ENCODE data around the gene COL9A3. TPM values are rescaled to one million over a fixed set of nuclear protein-coding genes. Genes with fewer than 3 reads are reported as not detected.

COL9A3 gene
- total RNA-seq, 1 donor from 2014 or later, result 1.8 TPM

DNA sequence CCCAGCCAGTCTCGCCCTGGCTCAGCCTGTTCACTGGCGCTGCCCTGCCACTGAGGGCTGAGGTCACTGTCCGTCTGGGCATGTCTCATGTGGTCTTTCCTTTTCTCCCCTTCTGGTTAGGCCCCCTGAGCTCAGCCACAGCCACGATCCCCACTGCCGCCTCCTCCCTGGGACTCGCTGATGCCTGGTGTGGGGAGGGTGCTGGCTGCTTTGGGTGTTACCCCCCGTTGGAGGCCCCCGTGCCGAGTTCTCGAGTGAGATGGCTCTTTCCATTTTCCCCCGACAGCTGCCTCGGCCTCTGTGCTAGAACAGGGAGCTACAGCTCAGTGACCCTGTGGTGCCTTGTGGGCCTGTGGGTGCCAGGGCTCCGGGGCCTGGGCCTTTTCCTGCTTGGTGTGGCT is 59.7 kb downstream of the COL9A3 start:
- no peak for DNase-seq (ENCODE audit: extremely low read depth, low read depth, low spot score)

DNA sequence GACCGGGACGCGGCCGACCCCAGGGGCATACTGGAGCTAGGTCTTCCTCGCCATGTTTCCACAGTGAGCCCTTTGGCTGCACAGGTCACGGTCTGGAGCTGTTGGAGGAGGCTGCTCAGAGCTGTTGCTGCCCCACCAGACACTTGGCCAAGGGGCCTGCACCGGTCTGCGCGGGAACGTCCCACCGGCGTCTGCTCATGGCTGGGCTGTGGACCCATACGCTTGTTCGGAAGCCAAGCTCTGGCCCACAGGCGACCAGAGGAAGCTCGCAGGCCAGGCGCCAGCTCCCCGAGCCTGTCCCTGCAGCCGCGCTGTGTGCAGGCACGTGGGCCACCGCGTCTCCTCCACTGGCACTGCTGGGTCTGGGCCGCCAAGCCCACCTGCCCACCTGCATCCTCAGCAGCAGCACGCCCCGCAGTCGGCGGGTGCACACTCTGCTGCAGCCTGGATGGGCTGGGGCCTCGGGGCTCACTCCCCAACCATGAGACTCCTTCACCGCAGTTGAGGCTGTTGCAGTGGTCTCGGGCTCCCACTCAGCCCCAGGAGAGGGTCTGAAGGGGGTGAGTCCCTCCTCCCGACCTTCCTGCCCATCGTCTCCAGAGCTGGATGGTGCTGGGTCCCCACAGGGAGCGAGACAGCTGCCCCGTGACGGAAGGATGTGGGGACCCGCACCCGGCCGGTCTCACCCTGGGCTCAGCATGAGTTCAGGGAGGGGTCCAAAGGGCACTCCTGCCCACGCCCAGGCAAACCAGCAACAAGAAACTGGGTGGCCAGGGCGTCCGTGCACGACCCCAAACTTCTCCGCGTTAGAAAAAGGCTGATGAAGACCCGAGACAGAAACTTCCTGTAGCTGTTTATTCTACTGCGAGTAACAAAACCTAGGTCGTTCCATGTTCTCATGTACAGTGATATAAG is 60.3 kb downstream of the COL9A3 start:
- no peak for DNase-seq (ENCODE audit: extremely low read depth, low read depth, low spot score)

DNA sequence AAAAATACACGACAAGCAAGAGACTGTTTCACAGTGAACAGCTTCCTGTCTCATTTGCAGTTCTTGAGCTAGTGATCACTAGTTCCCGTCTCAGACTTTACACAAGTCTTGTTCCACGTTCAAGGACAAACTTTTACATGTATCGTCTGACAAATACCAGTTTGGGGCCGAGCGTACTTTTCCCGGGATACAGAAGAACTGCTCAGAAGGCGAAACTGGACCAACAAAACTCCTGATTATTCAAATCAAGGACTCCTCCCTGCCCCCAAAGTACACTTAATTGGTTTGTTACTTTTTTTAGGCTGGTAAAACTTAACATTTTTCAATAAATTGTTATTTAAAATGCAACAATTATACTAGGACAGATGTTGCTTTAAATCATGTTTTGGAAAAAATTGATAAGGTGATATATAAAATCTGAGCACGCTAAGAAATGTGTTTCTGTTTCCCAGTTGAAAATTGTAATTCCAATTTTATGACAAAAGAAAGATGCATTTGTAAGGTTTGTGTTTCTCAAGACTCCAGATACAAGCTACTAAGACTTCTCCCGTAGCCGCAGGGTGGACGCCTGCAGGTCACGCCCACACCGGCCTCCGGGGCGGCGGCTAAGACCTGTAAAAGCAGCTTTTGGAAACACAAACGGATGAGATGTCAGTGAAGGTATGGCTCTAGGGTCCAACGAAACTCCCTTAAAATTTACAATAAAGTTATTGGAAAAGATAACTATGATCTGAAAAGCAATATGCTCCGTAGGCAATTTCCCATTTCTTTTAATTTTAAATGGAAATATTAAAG is 61.6 kb downstream of the COL9A3 start:
- no peak for DNase-seq (ENCODE audit: extremely low read depth, low read depth, low spot score)

- no peak for DNase-seq (ENCODE audit: extremely low read depth, low read depth, low spot score)
Measured at GRCh38 chr20:62879275-62880146, 62.7 kb downstream of the COL9A3 start.

DNA sequence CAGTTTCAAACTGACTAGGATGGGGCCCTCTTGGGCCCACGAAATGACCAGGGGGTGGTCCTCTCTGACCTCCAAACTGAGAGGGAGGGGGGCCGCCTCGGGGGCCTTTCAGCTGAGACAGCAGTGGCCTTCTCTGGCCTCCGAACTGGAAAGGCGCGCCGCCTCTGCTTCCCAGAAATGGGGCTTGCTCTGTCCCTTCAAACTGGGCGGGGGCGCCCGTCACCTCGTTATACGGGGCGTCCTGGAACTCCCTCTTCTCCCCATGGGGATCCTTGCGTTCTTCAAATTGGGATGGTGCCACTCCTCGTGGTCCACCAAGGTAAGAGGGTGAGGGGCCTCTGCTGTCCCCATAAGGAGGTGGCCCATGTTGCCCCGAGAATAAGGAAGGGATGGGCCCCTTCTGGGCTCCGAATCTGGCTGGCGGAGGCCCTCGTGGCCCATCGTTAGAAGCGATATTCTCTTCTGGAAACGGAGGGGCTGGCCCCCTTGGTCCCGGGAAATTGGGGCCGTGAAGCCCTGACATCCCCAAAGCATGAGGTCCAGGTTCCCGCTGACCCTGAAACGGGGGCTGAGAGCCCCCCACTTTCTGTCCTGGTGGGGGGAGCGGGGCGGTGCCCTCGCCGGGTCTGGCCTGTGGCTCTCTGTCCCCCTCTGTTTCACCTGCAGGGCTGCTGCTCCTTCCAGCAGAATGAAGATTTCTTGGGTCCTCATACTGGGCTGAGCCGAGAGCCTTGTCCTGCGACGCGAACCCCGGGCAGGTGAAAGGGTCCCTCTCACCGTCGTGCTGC is 63.5 kb downstream of the COL9A3 start:
- DNase-seq (ENCODE audit: extremely low read depth, low read depth, low spot score), result no peak

- DNase-seq (ENCODE audit: extremely low read depth, low read depth, low spot score), result no peak
Measured at GRCh38 chr20:62880935-62881661, 64.2 kb downstream of the COL9A3 start.

DNA sequence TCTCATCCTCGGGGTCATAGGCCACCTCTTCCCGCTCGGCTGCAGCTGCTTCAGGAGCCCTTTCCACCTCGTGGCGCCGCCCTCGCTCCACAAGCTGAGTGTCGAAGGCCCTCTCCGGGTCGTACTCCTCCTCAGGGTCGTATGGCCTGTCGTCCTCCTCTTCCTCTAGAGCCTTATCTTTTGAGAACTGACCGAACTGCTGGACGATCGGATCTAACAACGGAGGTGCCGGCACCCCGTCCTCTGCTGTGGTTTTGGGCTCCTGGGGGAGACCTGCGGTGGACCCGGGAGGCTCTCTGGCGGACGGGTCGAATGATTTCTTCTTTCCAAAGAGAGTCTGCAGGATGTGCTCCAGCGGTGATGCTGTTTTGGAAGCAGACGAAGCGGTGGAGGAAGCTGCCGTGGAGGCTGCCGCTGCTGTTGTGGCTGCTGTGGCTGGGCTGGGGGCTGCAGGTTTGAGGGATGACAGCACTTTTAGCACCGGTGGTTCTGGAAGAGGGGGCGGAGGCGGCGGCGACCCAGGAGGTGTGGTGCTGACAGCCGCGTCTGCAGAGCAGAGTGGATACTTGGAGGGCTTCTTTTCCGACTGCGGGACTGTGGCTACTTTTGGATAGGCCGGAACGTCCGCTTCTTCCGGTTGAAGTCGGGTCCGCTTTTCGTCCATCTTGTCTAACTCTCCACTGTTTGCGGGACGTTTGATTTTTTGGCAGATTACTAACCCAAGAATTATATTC is 65.0 kb downstream of the COL9A3 start:
- DNase-seq (ENCODE audit: extremely low read depth, low read depth, low spot score), result no peak

DNA sequence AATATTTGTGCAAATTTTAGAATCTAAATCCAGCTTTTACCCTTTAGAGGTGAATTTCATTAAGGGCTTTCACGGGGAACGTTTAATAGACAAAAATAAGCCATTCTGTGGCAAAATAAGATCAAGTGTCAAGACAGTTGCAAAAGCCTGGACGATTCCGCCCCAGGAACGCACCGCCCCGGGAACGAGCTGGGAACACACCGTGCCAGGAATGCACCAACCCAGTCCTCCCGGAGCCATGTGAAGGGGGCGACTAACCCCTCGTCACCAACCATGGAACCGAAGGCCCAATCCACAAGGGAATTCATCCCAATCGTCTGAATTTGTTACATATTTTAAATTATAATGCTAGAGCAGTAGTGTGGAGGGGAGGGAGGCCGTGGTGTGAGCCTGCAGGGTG is 65.6 kb downstream of the COL9A3 start:
- DNase-seq (ENCODE audit: extremely low read depth, low read depth, low spot score), result no peak

DNA sequence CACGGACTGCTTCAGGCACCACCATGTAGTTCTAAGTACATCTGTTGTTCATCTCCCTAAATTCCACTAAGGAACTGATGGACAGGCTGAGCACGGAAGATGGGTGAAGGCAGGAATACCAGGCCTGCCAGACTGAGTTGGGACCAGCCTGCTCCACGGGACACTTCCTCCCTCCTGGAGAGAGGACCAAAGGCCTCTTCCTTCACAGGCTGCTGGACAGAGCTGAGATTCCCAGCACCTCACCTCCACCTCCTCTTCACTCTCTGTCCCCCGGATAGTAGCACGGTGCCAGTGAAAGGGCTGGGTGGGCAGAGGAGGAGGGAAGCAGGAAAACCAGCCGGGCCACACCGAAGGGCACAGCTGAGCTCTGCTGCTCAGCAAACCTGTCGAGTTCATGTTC is 67.7 kb downstream of the COL9A3 start:
- no peak for DNase-seq (ENCODE audit: extremely low read depth, low read depth, low spot score)

- DNase-seq (ENCODE audit: extremely low read depth, low read depth, low spot score), result no peak
Measured at GRCh38 chr20:62885046-62885895, 68.4 kb downstream of the COL9A3 start.

DNA sequence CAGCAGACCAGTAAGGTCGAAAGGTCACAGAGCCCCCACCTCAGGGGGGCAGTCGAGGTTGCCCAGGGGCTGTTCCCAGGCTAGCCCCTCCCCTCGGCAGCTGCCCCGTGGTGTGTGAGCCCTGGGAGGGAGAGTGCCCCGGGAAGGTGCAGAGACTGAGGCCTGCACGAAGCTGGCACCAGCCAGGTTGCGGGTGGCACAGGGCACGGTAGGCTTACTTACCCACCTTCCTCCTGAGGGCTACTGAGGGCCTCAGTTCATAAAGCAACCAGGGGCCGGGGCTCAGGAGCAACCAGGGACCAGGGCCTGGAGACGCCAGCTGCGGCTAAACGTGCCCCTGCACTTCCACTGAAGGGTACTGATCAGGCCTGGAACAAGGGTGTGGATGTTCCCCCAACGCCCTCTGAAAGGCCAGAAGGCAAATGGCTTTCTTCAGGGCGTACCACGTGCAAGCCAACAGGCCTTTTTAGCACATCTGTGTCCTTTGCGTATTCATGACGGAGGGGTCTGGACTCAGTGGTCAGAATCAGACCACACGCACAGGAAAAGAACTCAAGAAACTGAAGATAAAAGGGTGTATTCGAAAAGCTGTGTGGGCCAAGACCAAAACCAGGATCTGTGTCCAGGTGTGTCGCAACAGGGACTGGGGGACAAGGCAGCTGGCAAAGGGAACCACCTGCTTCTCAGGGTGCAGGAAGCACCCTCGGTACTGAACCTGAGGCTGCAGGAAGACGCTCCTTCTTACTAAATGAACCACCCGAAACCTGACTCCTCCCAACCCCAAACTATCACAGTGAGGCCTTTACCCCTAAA is 69.3 kb downstream of the COL9A3 start:
- no peak for DNase-seq (ENCODE audit: extremely low read depth, low read depth, low spot score)

- DNase-seq (ENCODE audit: extremely low read depth, low read depth, low spot score), result no peak
Measured at GRCh38 chr20:62886709-62887058, 69.8 kb downstream of the COL9A3 start.

DNA sequence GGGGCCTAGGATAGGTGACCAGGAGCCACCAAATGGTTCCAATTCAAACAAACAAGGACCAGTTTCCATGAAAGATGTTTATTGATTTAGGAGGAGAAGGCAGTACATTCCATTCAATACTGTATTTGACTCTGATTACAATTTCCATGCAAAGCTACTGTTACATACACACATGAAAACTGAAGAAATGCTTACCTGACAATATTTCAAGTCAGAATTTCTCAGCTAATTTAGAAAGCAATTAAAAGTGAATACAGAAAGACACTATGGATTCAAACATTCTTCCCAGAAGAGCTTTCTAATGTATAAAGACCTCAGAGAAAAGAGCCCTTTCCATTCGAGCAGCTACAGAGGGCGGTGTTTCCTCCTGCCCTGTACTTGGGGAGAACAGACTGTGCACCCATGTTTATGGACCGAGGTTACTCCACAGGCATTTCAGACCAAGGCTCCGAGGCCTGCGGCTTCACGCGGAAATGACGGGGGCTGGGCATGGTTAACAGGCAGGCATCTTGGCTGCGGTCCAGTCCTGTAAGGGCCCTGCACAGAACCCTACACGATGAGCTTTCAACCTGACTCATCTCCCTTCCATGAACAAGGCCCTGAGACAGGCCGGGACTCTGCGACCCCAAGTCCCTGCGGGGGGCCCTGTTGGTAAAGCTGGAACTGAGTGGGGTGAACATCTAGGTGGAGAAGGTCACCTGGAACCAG is 70.5 kb downstream of the COL9A3 start:
- DNase-seq (ENCODE audit: extremely low read depth, low read depth, low spot score), result no peak

DNA sequence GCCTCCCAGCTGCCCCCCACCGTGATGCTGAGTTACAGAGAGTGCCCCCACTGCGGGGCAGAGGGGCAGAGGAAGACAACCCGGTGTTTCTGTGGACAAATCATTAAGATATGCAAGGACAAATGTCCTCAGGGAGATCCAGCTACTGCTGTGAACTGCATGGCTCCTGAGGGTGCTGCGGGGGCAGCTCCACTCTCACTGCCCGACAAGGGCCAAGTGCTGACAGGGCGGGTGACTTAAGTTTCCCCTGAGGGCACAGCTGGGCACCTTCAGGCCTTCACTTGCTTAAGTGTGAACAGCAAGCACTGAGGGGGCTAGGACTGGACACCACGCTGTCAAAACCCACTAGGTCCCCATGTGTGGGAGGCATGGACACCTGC is 71.0 kb downstream of the COL9A3 start:
- DNase-seq (ENCODE audit: extremely low read depth, low read depth, low spot score), result no peak

DNA sequence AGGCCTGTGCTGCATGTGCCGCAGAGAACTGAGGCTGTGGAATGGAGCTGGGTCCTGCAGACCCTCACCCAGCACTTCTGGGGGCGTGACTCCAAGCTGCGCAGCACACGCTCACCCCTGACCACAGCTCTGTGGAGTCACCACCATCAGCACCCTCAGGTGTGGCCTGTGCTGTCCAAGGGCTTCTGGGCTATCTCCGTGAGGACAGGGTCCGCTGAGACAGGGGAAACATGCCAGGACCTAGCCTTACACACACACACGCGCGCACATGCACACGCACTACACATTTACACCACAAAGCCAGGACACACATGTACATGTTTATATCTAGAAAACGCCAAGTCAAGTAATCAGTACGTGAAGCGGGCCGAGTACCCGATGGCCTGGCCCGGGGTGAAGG is 71.6 kb downstream of the COL9A3 start:
- DNase-seq (ENCODE audit: extremely low read depth, low read depth, low spot score), result no peak

DNA sequence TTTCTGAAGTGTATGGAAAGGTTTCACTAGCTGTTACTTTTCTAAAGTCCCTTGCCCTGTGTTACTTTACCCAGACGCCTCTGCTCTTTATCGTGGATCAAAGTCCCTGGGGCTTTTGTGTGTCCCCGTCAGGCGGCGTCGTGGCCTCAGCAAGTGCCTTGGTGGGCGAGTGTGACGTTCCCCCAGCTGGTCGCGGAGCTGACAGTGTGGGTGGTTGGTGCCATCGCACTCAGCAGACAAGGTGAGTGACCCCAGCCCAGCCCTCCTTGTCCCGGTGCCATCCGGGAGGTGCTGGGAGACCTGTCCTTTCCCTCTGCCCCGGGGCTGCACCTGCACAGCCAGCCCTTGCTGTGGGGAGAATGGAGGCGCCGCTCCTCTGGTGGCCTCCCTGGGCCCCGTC is 72.1 kb downstream of the COL9A3 start:
- no peak for DNase-seq (ENCODE audit: extremely low read depth, low read depth, low spot score)

DNA sequence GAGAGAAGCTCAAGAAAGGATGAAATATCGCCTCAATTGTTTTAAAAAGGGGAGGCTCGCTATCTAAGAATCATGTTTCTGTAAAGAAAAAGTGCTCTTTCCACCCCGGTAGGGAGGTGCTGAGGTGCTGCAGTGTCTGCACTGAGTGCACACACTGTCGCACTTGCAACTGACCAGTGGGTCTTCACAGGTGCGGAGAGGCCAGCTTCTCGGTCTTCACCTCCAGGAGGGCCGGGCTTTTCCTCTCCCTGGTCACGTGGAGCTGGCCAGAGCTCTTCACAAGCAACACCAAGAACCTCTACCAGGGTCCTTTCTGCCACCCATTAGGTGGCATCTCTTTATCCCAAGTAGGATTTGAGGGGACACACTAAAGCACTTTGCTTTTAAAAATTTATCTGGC is 72.6 kb downstream of the COL9A3 start:
- DNase-seq (ENCODE audit: extremely low read depth, low read depth, low spot score), result no peak
